ENCODE measurements around the gene NCAN. TPM values are rescaled to one million over a fixed set of nuclear protein-coding genes. Genes with fewer than 3 reads are reported as not detected.

The NCAN gene
- total RNA-seq, 4 donors from 2014 or later = 0.19 to 0.31 TPM; not detected in 2

DNA sequence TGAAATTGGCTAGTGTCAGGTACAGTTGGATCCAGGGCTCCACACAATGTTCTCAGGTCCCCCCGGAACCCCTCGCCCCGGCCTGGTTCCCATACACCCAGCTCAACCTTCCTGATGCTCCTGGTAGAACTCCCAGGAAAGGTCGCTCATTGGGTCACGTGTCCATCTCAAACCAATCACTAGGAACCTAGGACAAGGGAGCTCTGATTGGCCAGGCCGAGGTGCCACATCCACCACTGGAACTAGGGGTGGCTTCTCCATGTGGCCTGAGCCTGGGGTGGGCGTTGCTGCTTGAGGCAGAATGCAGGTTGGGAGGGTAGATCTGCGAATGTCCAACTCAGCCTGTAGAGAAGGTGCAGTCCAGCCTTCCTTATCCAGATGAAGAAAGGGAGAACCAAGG, 34.8 kb upstream of the NCAN start:
- no peak for ATAC-seq
- Histone ChIP-seq H3K36me3 (peaks cover 0 to 67% of the 10 kb centered on the region in 2 donors), H3K4me3 (no peak overlapping the region), H3K27ac (no peak overlapping the region), H3K4me1 (peaks cover 0 to 8% (median 0%) of the 10 kb centered on the region in 3 donors), H3K9me3 (peaks cover 0 to 7% (median 0%) of the 10 kb centered on the region in 3 donors), H3K27me3 (no peaks in the 10 kb centered on the region)
- WGBS, 2 donors (ENCODE audit: low coverage in 1 of 2) = 90 to 100% methylated on average over 1 to 5 of the region's 8 CpGs
- TF ChIP-seq EP300 (IDR thresholded peaks at IDR 0.05) (no peak), POLR2AphosphoS5 (IDR thresholded peaks at IDR 0.05) (no peak), POLR2A (IDR thresholded peaks at IDR 0.05) (no peak)
- TF ChIP-seq, protein P1, sequence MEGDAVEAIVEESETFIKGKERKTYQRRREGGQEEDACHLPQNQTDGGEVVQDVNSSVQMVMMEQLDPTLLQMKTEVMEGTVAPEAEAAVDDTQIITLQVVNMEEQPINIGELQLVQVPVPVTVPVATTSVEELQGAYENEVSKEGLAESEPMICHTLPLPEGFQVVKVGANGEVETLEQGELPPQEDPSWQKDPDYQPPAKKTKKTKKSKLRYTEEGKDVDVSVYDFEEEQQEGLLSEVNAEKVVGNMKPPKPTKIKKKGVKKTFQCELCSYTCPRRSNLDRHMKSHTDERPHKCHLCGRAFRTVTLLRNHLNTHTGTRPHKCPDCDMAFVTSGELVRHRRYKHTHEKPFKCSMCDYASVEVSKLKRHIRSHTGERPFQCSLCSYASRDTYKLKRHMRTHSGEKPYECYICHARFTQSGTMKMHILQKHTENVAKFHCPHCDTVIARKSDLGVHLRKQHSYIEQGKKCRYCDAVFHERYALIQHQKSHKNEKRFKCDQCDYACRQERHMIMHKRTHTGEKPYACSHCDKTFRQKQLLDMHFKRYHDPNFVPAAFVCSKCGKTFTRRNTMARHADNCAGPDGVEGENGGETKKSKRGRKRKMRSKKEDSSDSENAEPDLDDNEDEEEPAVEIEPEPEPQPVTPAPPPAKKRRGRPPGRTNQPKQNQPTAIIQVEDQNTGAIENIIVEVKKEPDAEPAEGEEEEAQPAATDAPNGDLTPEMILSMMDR (IDR thresholded peaks at IDR 0.05) = no peak

DNA sequence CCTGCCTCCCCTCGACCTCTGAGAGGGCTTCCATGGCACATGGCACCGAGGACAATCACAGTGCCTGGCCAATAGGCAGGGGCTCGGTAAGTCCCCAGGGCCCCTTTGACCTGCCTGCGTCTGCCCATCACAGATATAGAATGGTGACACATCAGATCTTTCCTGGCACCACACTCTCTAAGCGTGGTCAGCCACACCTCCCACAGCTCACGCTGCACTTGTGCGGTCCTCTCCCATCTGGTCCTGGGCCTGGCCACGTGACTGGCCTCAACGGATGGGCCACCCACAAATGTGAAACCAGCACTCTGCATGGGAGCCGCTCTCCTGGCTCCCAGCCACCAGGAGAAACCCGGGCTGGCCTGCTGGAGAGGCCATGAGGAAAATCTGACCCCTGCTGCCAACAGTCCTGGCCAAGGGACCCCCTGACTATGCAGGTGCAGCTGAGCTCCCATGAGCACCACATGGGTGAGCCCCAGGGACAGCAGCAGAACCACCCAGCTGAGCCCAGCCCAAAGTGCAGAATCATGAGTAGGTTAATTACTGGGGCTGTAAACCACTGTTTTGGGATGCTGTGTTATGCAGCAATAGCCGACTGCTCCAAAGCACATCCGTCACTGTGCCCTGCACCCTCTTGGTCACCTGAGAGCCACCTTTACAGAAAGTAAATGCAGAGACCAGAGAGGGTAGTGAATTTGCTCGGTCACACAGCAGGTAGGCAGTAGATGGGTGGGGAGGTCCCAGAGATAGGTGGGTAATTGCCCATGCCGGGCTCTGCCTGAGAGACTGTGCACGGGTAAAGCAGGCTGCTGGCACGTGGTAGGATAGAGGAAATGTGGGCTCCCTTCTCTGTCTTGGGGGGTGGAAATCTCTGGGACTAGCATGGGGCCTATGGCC, 32.0 kb upstream of the NCAN start:
- peaks cover 0 to 4% (median 0%) of the 10 kb centered on the region in 3 donors for H3K4me1 ChIP-seq
- TF ChIP-seq POLR2A (IDR thresholded peaks at IDR 0.05) (no peak), POLR2AphosphoS5 (IDR thresholded peaks at IDR 0.05) (no peak), EP300 (IDR thresholded peaks at IDR 0.05) (no peak)
- TF ChIP-seq, protein P1 (IDR thresholded peaks at IDR 0.05) = no peak
- peaks cover 0 to 89% of the 10 kb centered on the region in 2 donors for H3K36me3 ChIP-seq
- WGBS, 2 donors (ENCODE audit: low coverage in 1 of 2) = 84 to 100% methylated on average over 3 to 7 of the region's 17 CpGs
- no peak overlapping the region for H3K27ac ChIP-seq
- peaks cover 0 to 7% (median 0%) of the 10 kb centered on the region in 3 donors for H3K9me3 ChIP-seq
- ATAC-seq = no peak
- no peak overlapping the region for H3K4me3 ChIP-seq
- no peaks in the 10 kb centered on the region for H3K27me3 ChIP-seq

DNA sequence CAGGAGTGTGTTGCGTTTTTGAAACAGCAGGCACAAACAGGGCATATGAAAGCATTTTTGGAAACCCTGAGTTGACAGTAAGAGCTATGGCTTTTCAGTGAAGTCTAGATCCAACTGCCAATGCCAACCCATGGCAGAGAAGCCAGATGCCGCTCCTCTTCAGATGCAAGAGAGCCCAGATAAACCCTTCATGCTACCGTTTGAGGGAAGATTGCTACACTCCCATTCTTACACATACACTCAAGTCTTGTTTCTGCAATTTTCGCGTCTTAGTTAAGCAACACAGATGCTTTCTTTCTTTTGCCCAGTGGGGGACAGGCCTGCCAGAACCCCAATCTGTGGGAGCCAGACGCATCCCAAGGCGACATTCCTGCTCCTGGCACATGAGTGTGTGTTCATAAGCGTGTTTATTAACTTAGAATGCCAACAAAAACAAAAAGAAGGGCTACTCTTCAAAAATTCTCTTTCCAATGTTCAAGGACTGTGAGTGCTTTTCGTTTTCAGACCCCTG, 30.2 kb upstream of the NCAN start:
- no peak overlapping the region for H3K27ac ChIP-seq
- peaks cover 0 to 93% of the 10 kb centered on the region in 2 donors for H3K36me3 ChIP-seq
- H3K9me3 ChIP-seq = peaks cover 0 to 7% (median 0%) of the 10 kb centered on the region in 3 donors
- 83 to 96% methylated on average over 3 to 4 of the region's 9 CpGs for WGBS, 2 donors (ENCODE audit: low coverage in 1 of 2)
- ATAC-seq = no peak
- H3K4me3 ChIP-seq = no peak overlapping the region
- no peaks in the 10 kb centered on the region for H3K4me1 ChIP-seq
- TF ChIP-seq EP300 (IDR thresholded peaks at IDR 0.05) = no peak
- no peak for TF ChIP-seq POLR2AphosphoS5 (IDR thresholded peaks at IDR 0.05)
- H3K27me3 ChIP-seq = no peaks in the 10 kb centered on the region

DNA sequence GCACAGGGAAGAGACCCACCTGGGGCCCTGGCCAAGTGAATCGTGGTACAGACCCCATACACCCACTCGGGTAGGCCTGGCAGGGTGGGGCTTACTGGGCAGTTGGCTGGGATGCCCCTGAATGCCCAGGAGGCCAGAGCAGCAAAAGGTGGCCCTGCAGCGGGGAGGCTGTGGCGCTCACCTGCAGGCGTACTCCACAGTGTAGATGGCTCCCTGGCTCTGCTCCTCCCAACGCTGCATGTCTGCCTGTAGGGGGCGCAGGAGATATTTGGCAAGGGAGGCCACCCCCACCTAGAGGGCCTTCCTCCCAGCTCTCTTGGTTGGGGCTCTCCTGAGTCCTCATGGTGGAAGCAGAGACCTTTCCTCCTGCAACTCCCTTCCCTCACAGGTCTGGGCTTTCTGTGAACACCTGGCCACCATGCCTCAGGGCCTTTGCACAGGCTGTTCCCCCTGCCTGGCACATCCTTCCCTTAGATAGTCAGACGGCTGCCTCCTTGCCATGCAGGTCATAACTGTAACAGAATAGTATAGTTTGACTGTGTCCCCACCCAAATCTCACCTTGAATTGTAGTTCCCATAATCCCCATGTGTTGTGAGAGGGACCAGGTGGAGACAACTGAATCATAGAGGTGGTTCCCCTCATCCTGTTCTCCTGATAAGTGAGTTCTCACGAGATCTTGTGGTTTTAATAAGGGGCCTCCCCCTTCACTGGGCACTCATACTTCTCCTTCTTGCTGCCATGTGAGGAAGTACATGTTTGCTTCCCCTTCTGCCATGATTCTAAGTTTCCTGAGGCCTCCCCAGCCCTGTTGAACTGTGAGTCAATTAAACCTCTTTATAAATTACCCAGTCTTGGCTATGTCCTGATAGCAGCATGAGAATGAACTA, 25.7 kb upstream of the NCAN start:
- ATAC-seq = no peak
- Histone ChIP-seq H3K27ac (no peak overlapping the region), H3K27me3 (no peaks in the 10 kb centered on the region), H3K36me3 (peaks cover 0 to 58% of the 10 kb centered on the region in 2 donors), H3K4me3 (no peak overlapping the region), H3K4me1 (peaks cover 0 to 25% (median 21%) of the 10 kb centered on the region in 3 donors), H3K9me3 (no peaks in the 10 kb centered on the region)
- 56 to 69% methylated on average over 1 to 2 of the region's 9 CpGs for WGBS, 2 donors (ENCODE audit: low coverage in 1 of 2)
- TF ChIP-seq, protein P1 (IDR thresholded peaks at IDR 0.05) = peak in 2 of 4 experiments; percentile 36 to 58
- no peak for TF ChIP-seq EP300 (IDR thresholded peaks at IDR 0.05)
- TF ChIP-seq POLR2A (IDR thresholded peaks at IDR 0.05) = no peak

DNA sequence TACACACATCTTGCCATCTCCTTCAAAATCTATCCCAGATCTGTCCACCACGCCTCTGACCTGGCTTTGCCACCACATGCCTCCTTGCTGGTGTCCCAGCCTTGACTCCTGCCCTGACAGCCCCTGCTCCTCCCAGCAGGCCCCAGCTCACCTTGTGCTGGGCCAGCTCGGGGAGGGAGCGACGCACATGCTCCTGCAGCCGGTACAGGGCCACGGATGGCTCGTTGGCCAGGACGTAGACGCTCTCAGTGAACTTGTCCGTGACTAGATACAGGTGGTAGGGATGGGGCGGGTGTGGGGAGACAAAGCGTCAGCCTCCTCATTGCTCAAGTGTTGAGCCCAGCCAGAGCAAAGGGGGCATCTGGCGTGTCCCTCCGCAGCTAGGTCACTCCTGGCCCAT, 25.0 kb upstream of the NCAN start:
- H3K27ac ChIP-seq = no peak overlapping the region
- WGBS, 2 donors (ENCODE audit: low coverage in 1 of 2) = 89% methylated on average over 5 of the region's 14 CpGs; no CpG with 5 or more reads in 1 of the 2 donors
- peaks cover 0 to 52% of the 10 kb centered on the region in 2 donors for H3K36me3 ChIP-seq
- H3K9me3 ChIP-seq = no peaks in the 10 kb centered on the region
- TF ChIP-seq POLR2AphosphoS5 (IDR thresholded peaks at IDR 0.05) (no peak), EP300 (IDR thresholded peaks at IDR 0.05) (no peak)
- TF ChIP-seq, protein P1 (IDR thresholded peaks at IDR 0.05) = no peak
- no peak for ATAC-seq
- H3K27me3 ChIP-seq = no peaks in the 10 kb centered on the region
- H3K4me1 ChIP-seq = peaks cover 0 to 30% (median 23%) of the 10 kb centered on the region in 3 donors
- H3K4me3 ChIP-seq = no peak overlapping the region
